ENCODE measurements around the gene MTFR2. TPM values are rescaled to one million over a fixed set of nuclear protein-coding genes. Genes with fewer than 3 reads are reported as not detected.

Gene MTFR2
- total and polyA plus RNA-seq, 2 experiments from 2014 or later, result 7.4 to 13.5 TPM

DNA sequence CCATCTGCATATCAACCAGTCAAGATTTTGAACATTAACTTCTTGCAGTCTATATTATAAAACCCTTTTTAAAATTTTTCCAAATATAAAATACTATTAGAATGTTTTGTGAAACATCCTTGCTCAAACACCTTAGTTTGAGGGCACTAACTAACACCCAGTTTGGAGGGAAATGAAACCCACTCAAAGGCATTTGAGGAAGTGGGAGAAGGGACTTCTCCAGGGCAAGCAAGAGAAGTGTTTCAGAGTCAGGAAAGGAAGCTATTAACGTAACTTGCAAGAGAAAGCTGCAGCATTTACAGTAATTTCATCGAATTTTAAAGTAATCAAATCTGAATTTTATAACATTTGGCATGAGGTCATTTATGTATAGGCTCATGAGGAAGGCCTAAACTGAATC, 21.3 kb downstream of the MTFR2 start (continued):
- TF ChIP-seq CREB1 (CRISPR knock-in tag; IDR thresholded peaks at IDR 0.05; ENCODE audit: low read depth) (no peak), EZH2phosphoT487 (IDR thresholded peaks at IDR 0.05; ENCODE audit: unreplicated experiment) (no peak)
- TF ChIP-seq, protein P1, sequence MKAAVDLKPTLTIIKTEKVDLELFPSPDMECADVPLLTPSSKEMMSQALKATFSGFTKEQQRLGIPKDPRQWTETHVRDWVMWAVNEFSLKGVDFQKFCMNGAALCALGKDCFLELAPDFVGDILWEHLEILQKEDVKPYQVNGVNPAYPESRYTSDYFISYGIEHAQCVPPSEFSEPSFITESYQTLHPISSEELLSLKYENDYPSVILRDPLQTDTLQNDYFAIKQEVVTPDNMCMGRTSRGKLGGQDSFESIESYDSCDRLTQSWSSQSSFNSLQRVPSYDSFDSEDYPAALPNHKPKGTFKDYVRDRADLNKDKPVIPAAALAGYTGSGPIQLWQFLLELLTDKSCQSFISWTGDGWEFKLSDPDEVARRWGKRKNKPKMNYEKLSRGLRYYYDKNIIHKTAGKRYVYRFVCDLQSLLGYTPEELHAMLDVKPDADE (IDR thresholded peaks at IDR 0.05), result no peak

DNA sequence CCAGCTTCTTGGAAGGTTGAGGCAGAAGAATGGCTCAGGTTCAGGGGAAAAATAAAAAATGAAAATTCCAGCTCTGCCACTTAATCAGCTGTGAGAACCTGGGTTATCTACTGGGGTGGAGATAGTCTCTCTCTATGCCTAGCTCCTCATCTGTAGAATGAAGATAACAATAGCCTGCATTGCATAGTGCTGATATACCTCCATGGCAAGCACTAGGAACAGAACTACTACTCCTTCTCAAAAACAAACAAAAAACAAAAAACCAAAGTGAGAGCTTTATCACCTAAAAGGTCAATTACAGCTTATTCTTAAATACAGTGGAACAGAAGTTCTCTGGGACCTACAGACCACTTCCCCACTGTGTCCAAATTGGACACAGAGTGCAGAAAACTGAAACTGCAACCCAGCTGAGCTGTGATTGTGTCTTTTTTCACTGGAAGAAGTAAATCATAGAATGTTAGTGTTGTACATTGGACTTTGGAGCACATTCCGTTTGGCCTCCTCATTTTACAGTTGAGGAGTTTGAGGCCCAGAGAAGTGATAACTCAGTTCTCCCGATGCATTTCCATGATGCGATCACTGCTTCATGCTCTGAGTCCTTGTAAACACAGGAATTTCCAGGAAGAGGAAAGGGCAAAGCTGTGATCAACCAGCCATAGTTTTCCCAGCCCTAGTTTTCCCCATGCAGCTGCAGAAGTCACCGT, 23.3 kb downstream of the MTFR2 start:
- Histone ChIP-seq H2AFZ (no peak overlapping the region), H3K4me1 (ENCODE audit: insufficient read depth) (no peaks in the 10 kb centered on the region), H3K4me3 (no peak overlapping the region), H3K4me2 (no peak overlapping the region), H3K27ac (ENCODE audit: low read depth) (no peak overlapping the region), H3K36me3 (ENCODE audit: insufficient read depth) (no peaks in the 10 kb centered on the region), H3K79me2 (replicated peaks; ENCODE audit: insufficient read depth) (no peaks in the 10 kb centered on the region), H4K20me1 (replicated peaks; ENCODE audit: insufficient read depth) (no peaks in the 10 kb centered on the region), H3F3A (replicated peaks; ENCODE audit: low read depth) (no peaks in the 10 kb centered on the region), H3K27me3 (ENCODE audit: insufficient read depth) (no peaks in the 10 kb centered on the region), H3K9me2 (ENCODE audit: insufficient read depth) (no peaks in the 10 kb centered on the region)
- H3K27me3 Mint-ChIP-seq (ENCODE audit: insufficient read depth, low read depth, poor library complexity), result no peaks in the 10 kb centered on the region
- DNase-seq (ENCODE audit: low spot score), result no peak
- peaks cover 6% of the 10 kb centered on the region; the same call in 1 of the 3 replicates for H3K36me3 Mint-ChIP-seq (ENCODE audit: low read depth)
- no peak overlapping the region for H3K27ac Mint-ChIP-seq
- H3K4me3 Mint-ChIP-seq, result no peak overlapping the region
- no peaks in the 10 kb centered on the region; the same call in 2 of the 3 replicates for H3K4me1 Mint-ChIP-seq
- H3K9me3 Mint-ChIP-seq, result peaks cover 4% of the 10 kb centered on the region; the same call in 1 of the 3 replicates
- ATAC-seq, result no peak
- TF ChIP-seq POLR2AphosphoS5 (IDR thresholded peaks at IDR 0.05; ENCODE audit: low read depth) (no peak), ZNF114 (CRISPR knock-in tag; IDR thresholded peaks at IDR 0.05) (no peak), EZH2phosphoT487 (IDR thresholded peaks at IDR 0.05; ENCODE audit: unreplicated experiment) (no peak), NANOG (IDR thresholded peaks at IDR 0.05; ENCODE audit: borderline replicate concordance) (no peak), STAT1 (IDR thresholded peaks at IDR 0.05; ENCODE audit: unreplicated experiment) (no peak), ZNF331 (CRISPR knock-in tag; IDR thresholded peaks at IDR 0.05; ENCODE audit: low read depth) (no peak)
- TF ChIP-seq, protein P2, sequence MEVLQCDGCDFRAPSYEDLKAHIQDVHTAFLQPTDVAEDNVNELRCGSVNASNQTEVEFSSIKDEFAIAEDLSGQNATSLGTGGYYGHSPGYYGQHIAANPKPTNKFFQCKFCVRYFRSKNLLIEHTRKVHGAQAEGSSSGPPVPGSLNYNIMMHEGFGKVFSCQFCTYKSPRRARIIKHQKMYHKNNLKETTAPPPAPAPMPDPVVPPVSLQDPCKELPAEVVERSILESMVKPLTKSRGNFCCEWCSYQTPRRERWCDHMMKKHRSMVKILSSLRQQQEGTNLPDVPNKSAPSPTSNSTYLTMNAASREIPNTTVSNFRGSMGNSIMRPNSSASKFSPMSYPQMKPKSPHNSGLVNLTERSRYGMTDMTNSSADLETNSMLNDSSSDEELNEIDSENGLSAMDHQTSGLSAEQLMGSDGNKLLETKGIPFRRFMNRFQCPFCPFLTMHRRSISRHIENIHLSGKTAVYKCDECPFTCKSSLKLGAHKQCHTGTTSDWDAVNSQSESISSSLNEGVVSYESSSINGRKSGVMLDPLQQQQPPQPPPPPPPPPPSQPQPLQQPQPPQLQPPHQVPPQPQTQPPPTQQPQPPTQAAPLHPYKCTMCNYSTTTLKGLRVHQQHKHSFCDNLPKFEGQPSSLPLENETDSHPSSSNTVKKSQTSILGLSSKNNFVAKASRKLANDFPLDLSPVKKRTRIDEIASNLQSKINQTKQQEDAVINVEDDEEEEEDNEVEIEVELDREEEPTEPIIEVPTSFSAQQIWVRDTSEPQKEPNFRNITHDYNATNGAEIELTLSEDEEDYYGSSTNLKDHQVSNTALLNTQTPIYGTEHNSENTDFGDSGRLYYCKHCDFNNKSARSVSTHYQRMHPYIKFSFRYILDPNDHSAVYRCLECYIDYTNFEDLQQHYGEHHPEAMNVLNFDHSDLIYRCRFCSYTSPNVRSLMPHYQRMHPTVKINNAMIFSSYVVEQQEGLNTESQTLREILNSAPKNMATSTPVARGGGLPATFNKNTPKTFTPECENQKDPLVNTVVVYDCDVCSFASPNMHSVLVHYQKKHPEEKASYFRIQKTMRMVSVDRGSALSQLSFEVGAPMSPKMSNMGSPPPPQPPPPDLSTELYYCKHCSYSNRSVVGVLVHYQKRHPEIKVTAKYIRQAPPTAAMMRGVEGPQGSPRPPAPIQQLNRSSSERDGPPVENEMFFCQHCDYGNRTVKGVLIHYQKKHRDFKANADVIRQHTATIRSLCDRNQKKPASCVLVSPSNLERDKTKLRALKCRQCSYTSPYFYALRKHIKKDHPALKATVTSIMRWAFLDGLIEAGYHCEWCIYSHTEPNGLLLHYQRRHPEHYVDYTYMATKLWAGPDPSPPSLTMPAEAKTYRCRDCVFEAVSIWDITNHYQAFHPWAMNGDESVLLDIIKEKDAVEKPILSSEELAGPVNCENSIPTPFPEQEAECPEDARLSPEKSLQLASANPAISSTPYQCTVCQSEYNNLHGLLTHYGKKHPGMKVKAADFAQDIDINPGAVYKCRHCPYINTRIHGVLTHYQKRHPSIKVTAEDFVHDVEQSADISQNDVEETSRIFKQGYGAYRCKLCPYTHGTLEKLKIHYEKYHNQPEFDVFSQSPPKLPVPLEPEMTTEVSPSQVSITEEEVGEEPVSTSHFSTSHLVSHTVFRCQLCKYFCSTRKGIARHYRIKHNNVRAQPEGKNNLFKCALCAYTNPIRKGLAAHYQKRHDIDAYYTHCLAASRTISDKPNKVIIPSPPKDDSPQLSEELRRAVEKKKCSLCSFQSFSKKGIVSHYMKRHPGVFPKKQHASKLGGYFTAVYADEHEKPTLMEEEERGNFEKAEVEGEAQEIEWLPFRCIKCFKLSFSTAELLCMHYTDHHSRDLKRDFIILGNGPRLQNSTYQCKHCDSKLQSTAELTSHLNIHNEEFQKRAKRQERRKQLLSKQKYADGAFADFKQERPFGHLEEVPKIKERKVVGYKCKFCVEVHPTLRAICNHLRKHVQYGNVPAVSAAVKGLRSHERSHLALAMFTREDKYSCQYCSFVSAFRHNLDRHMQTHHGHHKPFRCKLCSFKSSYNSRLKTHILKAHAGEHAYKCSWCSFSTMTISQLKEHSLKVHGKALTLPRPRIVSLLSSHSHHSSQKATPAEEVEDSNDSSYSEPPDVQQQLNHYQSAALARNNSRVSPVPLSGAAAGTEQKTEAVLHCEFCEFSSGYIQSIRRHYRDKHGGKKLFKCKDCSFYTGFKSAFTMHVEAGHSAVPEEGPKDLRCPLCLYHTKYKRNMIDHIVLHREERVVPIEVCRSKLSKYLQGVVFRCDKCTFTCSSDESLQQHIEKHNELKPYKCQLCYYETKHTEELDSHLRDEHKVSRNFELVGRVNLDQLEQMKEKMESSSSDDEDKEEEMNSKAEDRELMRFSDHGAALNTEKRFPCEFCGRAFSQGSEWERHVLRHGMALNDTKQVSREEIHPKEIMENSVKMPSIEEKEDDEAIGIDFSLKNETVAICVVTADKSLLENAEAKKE (CRISPR knock-in tag; IDR thresholded peaks at IDR 0.05), result no peak
- TF ChIP-seq, protein P3, sequence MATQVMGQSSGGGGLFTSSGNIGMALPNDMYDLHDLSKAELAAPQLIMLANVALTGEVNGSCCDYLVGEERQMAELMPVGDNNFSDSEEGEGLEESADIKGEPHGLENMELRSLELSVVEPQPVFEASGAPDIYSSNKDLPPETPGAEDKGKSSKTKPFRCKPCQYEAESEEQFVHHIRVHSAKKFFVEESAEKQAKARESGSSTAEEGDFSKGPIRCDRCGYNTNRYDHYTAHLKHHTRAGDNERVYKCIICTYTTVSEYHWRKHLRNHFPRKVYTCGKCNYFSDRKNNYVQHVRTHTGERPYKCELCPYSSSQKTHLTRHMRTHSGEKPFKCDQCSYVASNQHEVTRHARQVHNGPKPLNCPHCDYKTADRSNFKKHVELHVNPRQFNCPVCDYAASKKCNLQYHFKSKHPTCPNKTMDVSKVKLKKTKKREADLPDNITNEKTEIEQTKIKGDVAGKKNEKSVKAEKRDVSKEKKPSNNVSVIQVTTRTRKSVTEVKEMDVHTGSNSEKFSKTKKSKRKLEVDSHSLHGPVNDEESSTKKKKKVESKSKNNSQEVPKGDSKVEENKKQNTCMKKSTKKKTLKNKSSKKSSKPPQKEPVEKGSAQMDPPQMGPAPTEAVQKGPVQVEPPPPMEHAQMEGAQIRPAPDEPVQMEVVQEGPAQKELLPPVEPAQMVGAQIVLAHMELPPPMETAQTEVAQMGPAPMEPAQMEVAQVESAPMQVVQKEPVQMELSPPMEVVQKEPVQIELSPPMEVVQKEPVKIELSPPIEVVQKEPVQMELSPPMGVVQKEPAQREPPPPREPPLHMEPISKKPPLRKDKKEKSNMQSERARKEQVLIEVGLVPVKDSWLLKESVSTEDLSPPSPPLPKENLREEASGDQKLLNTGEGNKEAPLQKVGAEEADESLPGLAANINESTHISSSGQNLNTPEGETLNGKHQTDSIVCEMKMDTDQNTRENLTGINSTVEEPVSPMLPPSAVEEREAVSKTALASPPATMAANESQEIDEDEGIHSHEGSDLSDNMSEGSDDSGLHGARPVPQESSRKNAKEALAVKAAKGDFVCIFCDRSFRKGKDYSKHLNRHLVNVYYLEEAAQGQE (IDR thresholded peaks at IDR 0.05; ENCODE audit: unreplicated experiment), result no peak
- TF ChIP-seq, protein P1 (IDR thresholded peaks at IDR 0.05), result no peak
